WERI-Rb-1 (cell line): ENCODE data around the gene OCSTAMP.

Experiments used
- DNase-seq: peaks from one replicate; pipeline ENCODE4 v3.0.0-alpha.2; 2020
- H3K27ac ChIP-seq: fragments of 250-450 bp; sonication (Bioruptor Pico); 2 replicates; pipeline ENCODE4 v1.5.1; 2020; ENCODE audit warnings: mild to moderate bottlenecking, moderate library complexity
- H3K27me3 ChIP-seq: fragments of 250-450 bp; sonication (Bioruptor Pico); 2 replicates; pipeline ENCODE4 v1.5.1; 2021; ENCODE audit warnings: mild to moderate bottlenecking, low read depth, moderate library complexity; ENCODE audit not compliant: insufficient read depth, severe bottlenecking
- H3K36me3 ChIP-seq: fragments of 250-450 bp; sonication (Bioruptor Pico); 2 replicates; pipeline ENCODE4 v1.5.1; 2020; ENCODE audit warnings: mild to moderate bottlenecking, moderate library complexity
- H3K4me3 ChIP-seq: 2 replicates; pipeline ENCODE4 v1.5.1; 2011; ENCODE audit warnings: low read depth, mild to moderate bottlenecking, control low read depth, low read length
- H3K9me3 ChIP-seq: fragments of 250-450 bp; sonication (Bioruptor Pico); 2 replicates; pipeline ENCODE4 v1.5.1; 2021; ENCODE audit warnings: mild to moderate bottlenecking, moderate library complexity; ENCODE audit not compliant: severe bottlenecking
- CTCF ChIP-seq: IDR thresholded peaks from 2 replicates; pipeline ENCODE4 v1.5.1; 2011; ENCODE audit warnings: low read depth, mild to moderate bottlenecking, control low read depth, inconsistent platforms, low read length

The OCSTAMP gene

GRCh38 chr20:46555370-46555956, 5.0 kb upstream of the OCSTAMP start:
- Histone ChIP-seq H3K36me3 (no peaks in the 10 kb centered on the region), H3K27ac (no peak overlapping the region), H3K27me3 (no peaks in the 10 kb centered on the region), H3K4me3 (no peak overlapping the region), H3K9me3 (no peaks in the 10 kb centered on the region)
- no peak for DNase-seq
- no peak for TF ChIP-seq CTCF

- DNase-seq: no peak
- no peaks in the 10 kb centered on the region for H3K9me3 ChIP-seq
- H3K27me3 ChIP-seq: no peaks in the 10 kb centered on the region
- no peaks in the 10 kb centered on the region for H3K36me3 ChIP-seq
- no peak overlapping the region for H3K27ac ChIP-seq
- no peak overlapping the region for H3K4me3 ChIP-seq
- no peak for TF ChIP-seq CTCF
Measured at GRCh38 chr20:46554828-46555227, 4.4 kb upstream of the OCSTAMP start.

- Histone ChIP-seq H3K27ac (no peak overlapping the region), H3K9me3 (no peaks in the 10 kb centered on the region), H3K4me3 (no peak overlapping the region), H3K36me3 (no peaks in the 10 kb centered on the region), H3K27me3 (no peaks in the 10 kb centered on the region)
- no peak for TF ChIP-seq CTCF
- no peak for DNase-seq
Measured at GRCh38 chr20:46553926-46554325, 3.5 kb upstream of the OCSTAMP start.

GRCh38 chr20:46552460-46553420, 2.3 kb upstream of the OCSTAMP start:
- no peak for TF ChIP-seq CTCF
- no peak for DNase-seq
- Histone ChIP-seq H3K27ac (no peak overlapping the region), H3K9me3 (no peaks in the 10 kb centered on the region), H3K27me3 (no peaks in the 10 kb centered on the region), H3K4me3 (no peak overlapping the region), H3K36me3 (no peaks in the 10 kb centered on the region)

GRCh38 chr20:46551522-46552381, 1.3 kb upstream of the OCSTAMP start:
- H3K27me3 ChIP-seq: no peaks in the 10 kb centered on the region
- H3K36me3 ChIP-seq: no peaks in the 10 kb centered on the region
- no peak overlapping the region for H3K27ac ChIP-seq
- no peak for TF ChIP-seq CTCF
- no peak overlapping the region for H3K4me3 ChIP-seq
- DNase-seq: no peak
- no peaks in the 10 kb centered on the region for H3K9me3 ChIP-seq
